ENCODE measurements around the gene HAND2.

HAND2 gene

GRCh38 chr4:173500841-173501591 lies 29.0 kb downstream of the HAND2 start:
- DNase-seq: no peak

DNA sequence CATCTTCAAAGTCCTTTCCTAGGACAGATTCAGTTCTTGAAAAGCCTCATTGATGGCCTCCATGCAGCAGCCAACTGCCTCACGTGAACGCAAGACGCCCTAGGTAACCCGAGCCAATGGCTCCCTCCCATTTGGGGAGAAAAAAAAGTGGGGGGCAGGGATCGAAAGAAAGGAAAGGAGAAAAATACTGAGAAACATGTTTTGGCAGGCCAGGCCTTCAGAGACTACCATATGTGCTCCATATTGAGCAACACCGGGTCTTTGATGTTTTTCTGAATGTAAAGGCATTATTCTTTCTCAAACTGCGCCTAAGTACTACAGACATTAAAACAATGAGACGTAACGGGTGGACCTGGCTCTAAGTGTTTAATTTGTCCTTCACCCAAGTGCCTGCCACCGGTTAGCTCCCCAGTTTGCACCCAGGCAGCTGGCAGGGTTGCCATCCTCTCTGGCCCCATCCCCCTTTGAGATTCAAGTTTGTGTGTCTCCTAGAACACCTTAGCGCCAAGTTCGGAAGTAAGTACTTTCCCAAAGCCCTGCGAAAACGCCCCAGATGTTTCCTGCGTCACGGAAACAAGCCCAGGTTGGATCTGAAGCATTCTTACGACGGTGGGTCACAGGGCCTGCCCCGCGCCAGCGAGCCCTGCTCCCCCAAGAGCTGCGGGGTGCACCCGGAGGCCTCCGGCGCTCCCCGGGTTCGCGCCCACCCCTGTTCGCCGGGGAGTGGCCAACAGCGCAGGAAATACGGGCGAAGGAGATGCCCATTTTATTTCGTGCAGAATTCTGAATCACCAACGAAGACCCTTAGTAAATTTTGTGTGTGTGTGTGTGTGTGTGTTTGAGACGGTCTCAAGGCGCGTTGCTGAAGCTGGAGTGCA lies 30.1 kb downstream of the HAND2 start:
- DNase-seq: no peak

DNA sequence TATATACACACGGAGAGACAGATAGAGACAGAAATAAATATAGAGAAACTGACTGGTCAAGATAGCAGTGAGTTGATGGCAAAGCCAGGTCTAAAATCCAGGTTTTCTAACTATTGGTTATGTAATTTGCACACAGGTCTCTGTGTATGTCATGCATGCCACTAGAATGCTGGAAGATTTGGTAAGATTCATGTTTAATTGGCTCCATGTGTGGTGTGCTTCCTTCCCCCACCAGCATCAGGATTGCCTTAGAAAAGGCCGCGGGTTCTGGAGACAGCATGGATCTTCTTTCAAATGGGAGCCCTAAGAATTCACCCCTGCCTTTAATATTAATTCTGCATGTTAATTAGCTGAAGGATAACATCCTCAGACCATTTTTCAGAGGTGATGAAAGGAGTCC lies 31.3 kb downstream of the HAND2 start:
- DNase-seq: no peak

GRCh38 chr4:173498023-173498422 lies 32.0 kb downstream of the HAND2 start:
- no peak for DNase-seq

GRCh38 chr4:173494013-173494970 lies 35.7 kb downstream of the HAND2 start:
- peak; percentile 18 to 33 for DNase-seq

- peak in 1 of 2 experiments; percentile 8 for DNase-seq
Observed at GRCh38 chr4:173493041-173493440, 37.0 kb downstream of the HAND2 start.

GRCh38 chr4:173492315-173492714 lies 37.7 kb downstream of the HAND2 start:
- no peak for DNase-seq

GRCh38 chr4:173490817-173491528 lies 39.1 kb downstream of the HAND2 start:
- peak in 1 of 2 experiments; percentile 43 for DNase-seq

- DNase-seq: no peak
Observed at GRCh38 chr4:173490256-173490655, 39.8 kb downstream of the HAND2 start.

- DNase-seq: no peak
Observed at GRCh38 chr4:173489514-173489913, 40.5 kb downstream of the HAND2 start.

DNA sequence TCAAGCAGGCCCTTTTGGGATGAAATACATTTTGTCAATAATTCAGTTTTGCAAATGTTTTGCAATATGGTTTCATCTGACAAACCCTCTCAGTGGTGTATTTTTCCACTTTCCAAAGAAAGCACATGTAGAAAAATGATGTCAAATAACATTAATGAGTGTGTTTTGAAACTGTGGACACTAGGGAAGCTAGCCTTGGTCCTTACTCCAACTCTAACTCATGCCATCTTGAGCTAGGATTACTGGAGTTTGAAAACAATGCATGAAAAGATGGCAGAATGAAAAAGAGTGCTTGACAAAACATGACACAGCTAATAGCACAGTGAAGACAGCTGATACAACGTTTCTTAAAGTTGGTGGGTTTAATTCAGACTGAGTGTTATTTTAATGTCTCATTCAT lies 41.4 kb downstream of the HAND2 start:
- DNase-seq: no peak

- no peak for DNase-seq
Observed at GRCh38 chr4:173488074-173488473, 42.0 kb downstream of the HAND2 start.

- peak in 1 of 2 experiments; percentile 54 for DNase-seq
Observed at GRCh38 chr4:173486714-173487392, 43.2 kb downstream of the HAND2 start.

- no peak for DNase-seq
Observed at GRCh38 chr4:173485164-173485563, 44.9 kb downstream of the HAND2 start.

- no peak for DNase-seq
Observed at GRCh38 chr4:173482330-173482931, 47.6 kb downstream of the HAND2 start.

GRCh38 chr4:173478913-173479283 lies 51.1 kb downstream of the HAND2 start:
- DNase-seq: no peak

DNA sequence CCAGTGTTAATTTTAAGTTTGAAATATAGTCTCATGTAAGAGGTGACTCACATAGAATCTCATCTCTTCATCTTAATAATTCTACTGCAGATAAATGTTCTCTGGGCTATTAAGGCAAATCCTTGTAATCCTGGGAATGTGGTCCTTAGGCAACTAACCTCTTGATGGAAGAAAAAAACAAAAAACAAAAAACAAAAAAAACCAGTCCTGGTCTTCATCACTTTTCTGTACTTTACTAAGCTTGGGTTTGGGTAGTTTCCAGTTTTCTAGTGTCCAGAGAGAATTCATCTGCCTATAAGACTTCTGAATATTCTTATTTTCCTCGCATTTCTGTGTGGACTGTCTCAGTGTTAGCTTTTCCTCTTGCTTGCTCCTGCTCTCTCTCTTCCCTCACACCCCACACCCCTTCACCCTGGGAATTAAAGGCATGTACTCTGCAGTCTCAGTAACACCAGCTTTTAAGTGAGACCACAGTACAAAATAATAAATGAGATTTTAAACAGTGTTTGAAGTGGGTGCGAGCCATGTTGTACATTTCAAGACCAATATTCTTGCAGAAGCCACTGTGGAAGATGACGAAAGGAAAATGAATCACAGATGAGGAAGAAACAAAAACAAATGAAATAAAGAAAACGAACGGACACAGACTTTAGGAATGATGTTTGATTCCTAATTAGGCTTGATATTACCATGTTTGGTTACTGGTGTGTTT lies 51.7 kb downstream of the HAND2 start:
- DNase-seq: no peak

DNA sequence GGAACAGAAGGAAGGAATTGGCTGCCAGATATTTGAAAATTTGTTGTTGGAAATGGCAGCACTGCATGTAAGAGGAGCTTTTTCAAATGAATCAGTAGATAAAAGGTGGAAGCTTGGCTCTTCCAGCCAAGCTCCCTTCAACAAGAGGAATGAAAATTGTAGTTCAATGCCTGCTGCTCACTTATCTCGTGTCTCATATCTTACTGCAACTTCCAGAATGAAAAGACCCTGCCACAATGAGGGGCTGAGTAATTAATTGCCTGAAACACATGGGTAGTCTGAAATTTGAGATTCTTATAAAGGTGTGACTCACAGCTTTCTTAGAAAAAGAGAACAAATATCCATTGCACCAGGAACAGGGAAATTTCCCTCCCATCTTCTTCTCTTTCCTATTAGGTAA lies 53.0 kb downstream of the HAND2 start:
- no peak for DNase-seq
